Gastrocnemius medialis (tissue), 4 donors: Measurements from ENCODE around the gene CCDC174.

Source experiments
- POLR2A ChIP-seq, 2 donors: fragments of 450-650 bp; IDR thresholded peaks; one replicate each; pipeline ENCODE4 v1.6.1; 2017; ENCODE audit warnings: antibody characterized with exemption in 2 of 2, mild to moderate bottlenecking in 2 of 2, moderate library complexity in 2 of 2
- TF ChIP-seq, protein P1 (sequence below), 5 experiments: fragments of 450-650 bp in 3 of 5; fragments of 200-600 bp in 2 of 5; sonication (generic) in 2 of 5; IDR thresholded peaks in 4 of 5; conservative IDR thresholded peaks in 1 of 5; 1 replicate in 4 of 5; 2 replicates in 1 of 5; pipeline ENCODE4 v1.5.1; 2016 to 2019; ENCODE audit warnings: antibody characterized with exemption in 5 of 5, mild to moderate bottlenecking in 3 of 5, moderate library complexity in 3 of 5

DNA sequence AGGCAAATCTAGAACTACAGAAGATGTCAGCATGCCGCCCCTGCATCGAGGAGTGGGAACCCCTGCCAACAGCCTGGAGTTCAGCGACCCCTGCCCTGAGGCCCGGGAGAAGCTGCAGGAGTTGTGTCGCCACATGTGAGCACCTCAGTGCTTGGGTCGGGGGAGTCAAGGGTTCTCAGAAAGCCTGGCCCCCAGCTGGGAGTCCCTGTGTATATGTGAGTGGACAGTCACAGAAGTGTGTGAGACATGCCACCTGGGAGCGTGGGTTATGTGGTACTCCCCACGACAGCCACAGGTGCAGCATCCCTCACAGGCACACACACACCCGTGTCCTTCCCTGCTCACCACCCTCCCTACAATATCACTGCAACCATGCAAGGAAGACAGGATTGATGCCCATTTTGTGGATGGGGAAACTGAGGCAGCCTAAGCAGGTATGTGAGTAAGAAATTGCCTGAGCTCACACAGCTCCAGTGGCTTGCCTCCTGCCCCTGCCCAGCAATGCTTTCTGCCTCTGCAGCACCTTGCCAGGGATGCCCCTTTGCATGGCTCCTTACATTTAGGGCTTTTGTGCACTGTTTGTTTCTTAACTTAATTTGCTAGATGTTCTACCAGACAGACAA is 51.7 kb downstream of the CCDC174 start:
- TF ChIP-seq, protein P1, sequence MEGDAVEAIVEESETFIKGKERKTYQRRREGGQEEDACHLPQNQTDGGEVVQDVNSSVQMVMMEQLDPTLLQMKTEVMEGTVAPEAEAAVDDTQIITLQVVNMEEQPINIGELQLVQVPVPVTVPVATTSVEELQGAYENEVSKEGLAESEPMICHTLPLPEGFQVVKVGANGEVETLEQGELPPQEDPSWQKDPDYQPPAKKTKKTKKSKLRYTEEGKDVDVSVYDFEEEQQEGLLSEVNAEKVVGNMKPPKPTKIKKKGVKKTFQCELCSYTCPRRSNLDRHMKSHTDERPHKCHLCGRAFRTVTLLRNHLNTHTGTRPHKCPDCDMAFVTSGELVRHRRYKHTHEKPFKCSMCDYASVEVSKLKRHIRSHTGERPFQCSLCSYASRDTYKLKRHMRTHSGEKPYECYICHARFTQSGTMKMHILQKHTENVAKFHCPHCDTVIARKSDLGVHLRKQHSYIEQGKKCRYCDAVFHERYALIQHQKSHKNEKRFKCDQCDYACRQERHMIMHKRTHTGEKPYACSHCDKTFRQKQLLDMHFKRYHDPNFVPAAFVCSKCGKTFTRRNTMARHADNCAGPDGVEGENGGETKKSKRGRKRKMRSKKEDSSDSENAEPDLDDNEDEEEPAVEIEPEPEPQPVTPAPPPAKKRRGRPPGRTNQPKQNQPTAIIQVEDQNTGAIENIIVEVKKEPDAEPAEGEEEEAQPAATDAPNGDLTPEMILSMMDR (IDR thresholded peaks at IDR 0.05 in 4 of 5, conservative IDR thresholded peaks at IDR 0.05 in 1 of 5) = no peak
- no peak for TF ChIP-seq POLR2A (IDR thresholded peaks at IDR 0.05)
